Ovary (tissue), 9 donors: ENCODE data around the gene OLFML2B. TPM values are rescaled to one million over a fixed set of nuclear protein-coding genes. Genes with fewer than 3 reads are reported as not detected.

Source experiments
- DNase-seq, 5 donors: peaks; one replicate each; pipeline ENCODE4 v3.0.0-alpha.2; 2019 to 2020
- H3K27ac ChIP-seq, 2 donors: fragments of 200-600 bp; one replicate each; pipeline versions ENCODE4 v1.5.1 to v1.8.0; 2019 to 2022
- H3K27me3 ChIP-seq: fragments of 200-600 bp; one replicate; pipeline ENCODE4 v1.8.0; 2022
- H3K36me3 ChIP-seq: fragments of 200-600 bp; sonication (generic); one replicate; pipeline ENCODE4 v1.5.1; 2019
- H3K4me1 ChIP-seq: one replicate; pipeline ENCODE4 v1.8.1; 2013; ENCODE audit warnings: mild to moderate bottlenecking, moderate library complexity; ENCODE audit not compliant: insufficient read depth
- H3K4me3 ChIP-seq: fragments of 200-600 bp; sonication (generic); one replicate; pipeline ENCODE4 v1.5.1; 2017
- H3K9me3 ChIP-seq, 2 donors: fragments of 200-600 bp in 1 of 2; sonication (generic) in 1 of 2; one replicate each; pipeline versions ENCODE4 v1.5.1 to v1.8.1; 2013 to 2019; ENCODE audit warnings: mild to moderate bottlenecking in 1 of 2, moderate library complexity in 1 of 2
- EP300 ChIP-seq: sonication (generic); formaldehyde crosslinking; IDR thresholded peaks from one replicate; pipeline ENCODE4 v1.6.1; 2017; ENCODE audit warnings: antibody characterized with exemption
- POLR2A ChIP-seq: fragments of 450-650 bp; IDR thresholded peaks from one replicate; pipeline ENCODE4 v1.6.1; 2017; ENCODE audit warnings: antibody characterized with exemption, mild to moderate bottlenecking, moderate library complexity
- WGBS, 3 donors: extraction: QIAGEN DNeasy Blood & Tissue Kit in 1 of 3; methylation state at CpG; one replicate each; pipeline versions ENCODE4 v1.1.5 to v1.1.7; 2013 to 2017; 5-methylcytosine and 5-hydroxymethylcytosine counted together
- intact Hi-C, 4 donors: fragments of 100-400 bp; cut with DNase I; formaldehyde crosslinking; loops; one replicate each; pipeline versions ENCODE4 v1.11.0 to v1.15.1; 2022 to 2023
- polyA plus RNA-seq, 2 donors: library from polyadenylated mRNA; stranded (reverse); fragments of 200-250 nt in 1 of 2; fragments of 350-450 nt in 1 of 2; fragmentation: Illumina TruSeq in 1 of 2; extraction: RNeasy Lipid Tissue Mini Kit (QIAGEN cat#74804) in 1 of 2; gene quantifications; one replicate each; pipeline ENCODE4 v1.2.3, GENCODE V29; 2013 to 2014
- total RNA-seq, 7 donors: library from RNA; depleted of rRNA in 2 of 7; stranded (reverse); fragments of >200 nt in 2 of 7; fragmentation: NEBNext Ultra II Directional in 3 of 7; extraction: Animal tissue kit (Norgen Biotek cat#: 25700) in 3 of 7; gene quantifications; one replicate each; pipeline versions ENCODE4 v1.1.0 to v1.2.4, GENCODE V29; 2016 to 2023
- TF ChIP-seq, protein P1 (sequence below), 3 donors: fragments of 450-650 bp in 2 of 3; fragments of 200-600 bp in 1 of 3; IDR thresholded peaks; one replicate each; pipeline versions ENCODE4 v1.5.1 to v1.8.0; 2016 to 2022; ENCODE audit warnings: antibody characterized with exemption in 3 of 3, mild to moderate bottlenecking in 1 of 3
- donor health status: DM: no; HTN: no; CAD: no; lungs with moderate emphysema.
- donor health status: DM: no; HTN: no; CAD: no.
- donor health status: Bipolar disorder and iron deficiency.
- donor health status: DM: yes; HTN: yes; CAD: no.
- donor health status: DM: no; HTN: no; CAD: no.
- donor health status: DM: yes; HTN: yes; CAD: no.

Gene OLFML2B
- total and polyA plus RNA-seq, 9 donors, result 1.0 to 37.6 (median 5.1) TPM

GRCh38 chr1:161946071-161946987 lies 77.3 kb downstream of the OLFML2B start:
- Histone ChIP-seq H3K4me1 (peaks cover 8% of the 10 kb centered on the region), H3K27ac (no peak overlapping the region), H3K9me3 (no peaks in the 10 kb centered on the region), H3K36me3 (no peaks in the 10 kb centered on the region), H3K27me3 (no peaks in the 10 kb centered on the region), H3K4me3 (no peak overlapping the region)
- intact Hi-C loops, result no loop called here
- WGBS, 3 donors, result 64 to 73% (median 66%) methylated on average over 5 of the region's 5 CpGs
- DNase-seq, result no peak
- TF ChIP-seq, protein P1, sequence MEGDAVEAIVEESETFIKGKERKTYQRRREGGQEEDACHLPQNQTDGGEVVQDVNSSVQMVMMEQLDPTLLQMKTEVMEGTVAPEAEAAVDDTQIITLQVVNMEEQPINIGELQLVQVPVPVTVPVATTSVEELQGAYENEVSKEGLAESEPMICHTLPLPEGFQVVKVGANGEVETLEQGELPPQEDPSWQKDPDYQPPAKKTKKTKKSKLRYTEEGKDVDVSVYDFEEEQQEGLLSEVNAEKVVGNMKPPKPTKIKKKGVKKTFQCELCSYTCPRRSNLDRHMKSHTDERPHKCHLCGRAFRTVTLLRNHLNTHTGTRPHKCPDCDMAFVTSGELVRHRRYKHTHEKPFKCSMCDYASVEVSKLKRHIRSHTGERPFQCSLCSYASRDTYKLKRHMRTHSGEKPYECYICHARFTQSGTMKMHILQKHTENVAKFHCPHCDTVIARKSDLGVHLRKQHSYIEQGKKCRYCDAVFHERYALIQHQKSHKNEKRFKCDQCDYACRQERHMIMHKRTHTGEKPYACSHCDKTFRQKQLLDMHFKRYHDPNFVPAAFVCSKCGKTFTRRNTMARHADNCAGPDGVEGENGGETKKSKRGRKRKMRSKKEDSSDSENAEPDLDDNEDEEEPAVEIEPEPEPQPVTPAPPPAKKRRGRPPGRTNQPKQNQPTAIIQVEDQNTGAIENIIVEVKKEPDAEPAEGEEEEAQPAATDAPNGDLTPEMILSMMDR (IDR thresholded peaks at IDR 0.05), result no peak
- TF ChIP-seq EP300 (no peak), POLR2A (no peak)

DNA sequence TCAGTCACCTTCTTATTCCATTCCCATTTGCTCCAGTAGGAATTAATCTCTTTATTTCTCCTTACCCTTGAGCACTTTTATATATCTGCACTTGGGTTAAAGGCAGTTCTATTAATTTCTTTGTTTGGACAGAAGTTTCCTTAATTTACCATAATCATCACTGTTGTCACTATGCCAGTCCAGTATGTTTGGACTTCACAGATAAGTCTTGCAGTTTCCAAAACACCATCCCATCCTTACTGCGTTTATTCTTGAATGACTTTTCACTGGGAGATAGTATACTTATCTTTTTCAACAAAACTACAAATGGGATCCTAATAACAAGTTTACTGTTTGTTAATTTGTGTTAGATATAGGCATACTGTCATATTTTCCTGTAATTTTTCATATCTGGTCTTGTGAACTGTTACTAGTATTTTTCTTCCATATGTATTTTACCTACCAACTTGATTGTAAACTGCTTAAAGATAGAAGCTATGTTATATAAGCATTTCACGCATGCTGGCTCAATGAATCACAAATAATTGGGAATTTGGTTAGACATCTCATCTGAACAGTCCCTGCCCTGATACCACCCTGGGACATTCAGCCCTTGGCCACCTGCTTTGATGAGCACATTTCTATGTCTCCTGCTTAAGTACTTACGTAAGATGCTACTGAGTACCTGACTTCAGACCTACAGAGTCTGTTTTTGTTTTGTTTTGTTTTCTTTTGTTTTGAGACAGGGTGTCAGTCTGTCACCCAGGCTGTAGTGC lies 78.2 kb downstream of the OLFML2B start:
- no peaks in the 10 kb centered on the region for H3K36me3 ChIP-seq
- H3K27ac ChIP-seq, result no peak overlapping the region
- no peak overlapping the region for H3K4me3 ChIP-seq
- H3K9me3 ChIP-seq, result no peaks in the 10 kb centered on the region
- TF ChIP-seq, protein P1 (IDR thresholded peaks at IDR 0.05), result no peak
- TF ChIP-seq POLR2A, result no peak
- no peak for TF ChIP-seq EP300
- intact Hi-C loops, result no loop called here
- 58 to 75% (median 67%) methylated on average over 3 of the region's 3 CpGs for WGBS, 3 donors
- no peak for DNase-seq
- no peaks in the 10 kb centered on the region for H3K27me3 ChIP-seq
- H3K4me1 ChIP-seq, result peaks cover 13% of the 10 kb centered on the region

DNA sequence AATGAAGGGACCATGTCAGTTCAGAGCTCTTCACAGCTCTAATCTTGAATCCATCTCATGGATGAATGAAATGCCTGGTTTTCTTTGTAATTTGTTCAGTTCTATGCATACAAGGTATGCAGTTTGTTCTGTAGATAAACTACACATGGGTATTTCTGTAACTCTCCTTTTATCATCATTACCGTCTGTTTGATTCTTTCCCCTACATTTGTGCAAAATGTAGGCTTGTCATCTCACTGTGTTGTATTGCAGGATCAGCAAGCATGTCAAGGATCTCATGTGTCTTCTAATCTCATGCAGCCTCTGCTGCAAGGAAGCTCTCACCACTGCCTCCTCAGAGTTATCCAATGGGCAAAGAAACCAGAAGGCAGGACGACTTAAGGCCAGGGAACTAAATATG lies 79.3 kb downstream of the OLFML2B start:
- H3K36me3 ChIP-seq, result no peaks in the 10 kb centered on the region
- H3K27ac ChIP-seq, result no peak overlapping the region
- H3K9me3 ChIP-seq, result no peaks in the 10 kb centered on the region
- TF ChIP-seq, protein P1 (IDR thresholded peaks at IDR 0.05), result no peak
- no peak for TF ChIP-seq EP300
- TF ChIP-seq POLR2A, result no peak
- WGBS, 3 donors, result 84 to 87% (median 87%) methylated on average over 2 of the region's 2 CpGs
- no peak for DNase-seq
- peaks cover 13% of the 10 kb centered on the region for H3K4me1 ChIP-seq
- intact Hi-C loops, result no loop called here
- H3K4me3 ChIP-seq, result no peak overlapping the region
- no peaks in the 10 kb centered on the region for H3K27me3 ChIP-seq

- WGBS, 3 donors, result 86 to 96% (median 89%) methylated on average over 1 of the region's 1 CpG
These were observed 79.9 kb downstream of the OLFML2B start for GRCh38 chr1:161943737-161944136.

More at GRCh38 chr1:161943737-161944136, 79.9 kb downstream of the OLFML2B start:
- Histone ChIP-seq H3K27ac (no peak overlapping the region), H3K4me3 (no peak overlapping the region), H3K27me3 (no peaks in the 10 kb centered on the region), H3K9me3 (no peaks in the 10 kb centered on the region), H3K4me1 (peaks cover 13% of the 10 kb centered on the region), H3K36me3 (no peaks in the 10 kb centered on the region)
- no peak for DNase-seq
- intact Hi-C loops, result no loop called here
- TF ChIP-seq POLR2A, result no peak
